Activated T-cell treated with anti-CD3 and anti-CD28 coated beads for 24 hours (primary cell): ENCODE measurements around the gene ABTB1.
"Not testable (repeated sequence)": the region's sequence is repeated elsewhere in the genome, so short reads cannot be mapped to it uniquely, and the experiment has no call there.

Experiments used
- DNase-seq: peaks from one replicate; pipeline ENCODE4 v3.0.0-alpha.2; 2020; ENCODE audit warnings: low read depth

ABTB1 gene

GRCh38 chr3:127688022-127688415 is 15.3 kb downstream of the ABTB1 start:
- no peak for DNase-seq

DNA sequence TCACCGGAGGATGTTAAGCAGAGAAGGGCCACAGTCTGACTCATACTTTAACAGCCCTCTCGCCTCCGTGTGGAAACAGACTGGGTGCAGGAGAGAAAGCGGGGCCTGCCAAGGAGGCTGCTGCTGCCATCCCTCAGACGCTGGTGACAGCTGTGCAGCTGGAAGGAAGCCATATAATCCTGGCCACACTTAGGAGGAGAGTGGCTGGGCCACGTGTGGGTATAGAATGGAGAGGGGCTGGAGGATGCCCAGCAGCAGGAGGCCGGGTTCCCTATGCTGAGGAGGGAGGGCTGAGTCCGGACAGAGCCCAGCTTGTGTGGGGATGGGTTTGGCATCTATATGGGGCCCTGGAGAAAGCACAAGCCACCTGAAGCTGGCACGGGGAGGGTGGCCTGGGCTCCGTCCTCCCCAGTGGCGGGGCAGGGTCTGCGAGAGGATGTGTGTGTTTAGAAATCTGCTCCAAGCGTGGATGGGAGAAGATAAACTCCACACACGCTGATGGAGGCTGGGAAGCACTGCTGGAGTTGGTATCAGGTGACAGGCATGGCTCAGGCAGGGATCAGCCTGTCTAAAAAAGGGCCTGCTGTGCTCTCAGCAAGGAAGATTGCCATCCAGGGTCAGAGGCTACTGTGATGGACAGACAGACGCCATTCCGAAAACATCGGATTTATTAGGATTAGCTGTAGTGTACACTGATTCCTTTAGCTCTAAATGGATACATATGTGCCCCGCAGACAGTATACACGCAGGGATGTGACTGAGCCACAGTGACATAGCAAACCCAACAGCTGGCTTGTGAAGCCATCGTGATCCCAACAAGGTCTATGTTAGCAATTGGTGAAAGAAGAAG is 15.9 kb downstream of the ABTB1 start:
- no peak for DNase-seq

DNA sequence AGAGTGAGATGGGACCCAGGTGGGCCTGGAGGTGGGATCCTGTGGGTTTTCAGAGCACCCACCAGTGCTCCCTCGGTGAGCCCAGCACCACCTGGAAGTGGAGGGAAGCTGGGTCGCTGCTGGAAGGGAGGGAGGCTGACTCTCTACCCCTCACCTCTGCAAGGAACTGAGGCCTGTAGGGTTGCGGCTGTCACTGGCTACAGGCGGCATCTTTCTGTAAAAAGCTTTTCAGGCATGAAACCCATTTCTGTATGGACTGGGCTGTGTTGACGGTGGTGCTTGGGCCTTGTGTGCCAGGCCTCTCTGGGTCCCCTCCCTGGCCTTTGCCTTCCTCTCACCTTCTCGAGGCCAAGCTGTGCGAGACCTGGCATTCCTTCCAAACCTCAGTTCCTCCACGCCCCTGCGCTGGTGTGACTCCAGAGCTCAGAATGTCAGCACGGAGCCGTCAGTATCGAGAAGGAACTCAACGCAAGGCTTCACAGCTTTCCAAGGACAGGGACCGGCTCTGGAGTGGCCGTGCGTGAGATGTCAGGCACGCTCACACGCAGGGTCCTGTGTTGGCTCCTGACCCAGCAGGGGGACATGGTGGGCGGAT is 16.6 kb downstream of the ABTB1 start:
- no peak for DNase-seq

DNA sequence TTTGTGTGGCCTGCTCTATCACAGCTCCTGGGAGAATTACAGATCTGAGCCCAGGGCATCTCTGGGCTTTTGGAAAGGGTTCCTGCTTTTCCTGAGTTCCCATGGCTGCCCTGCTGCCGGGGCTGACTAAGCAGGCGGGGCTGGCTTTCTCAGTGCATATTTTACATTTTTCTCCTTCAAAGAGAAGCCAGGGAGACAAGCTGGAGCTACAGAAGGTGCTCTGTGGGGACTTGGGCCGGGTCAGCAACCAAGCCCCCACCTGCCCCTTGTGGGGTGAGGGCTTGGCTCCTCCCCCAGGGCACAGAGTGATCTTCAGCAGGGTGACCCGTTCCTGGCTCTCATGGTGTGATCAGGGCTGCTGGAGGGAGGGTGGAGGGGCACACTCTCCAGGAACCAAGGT is 17.4 kb downstream of the ABTB1 start:
- no peak for DNase-seq

DNA sequence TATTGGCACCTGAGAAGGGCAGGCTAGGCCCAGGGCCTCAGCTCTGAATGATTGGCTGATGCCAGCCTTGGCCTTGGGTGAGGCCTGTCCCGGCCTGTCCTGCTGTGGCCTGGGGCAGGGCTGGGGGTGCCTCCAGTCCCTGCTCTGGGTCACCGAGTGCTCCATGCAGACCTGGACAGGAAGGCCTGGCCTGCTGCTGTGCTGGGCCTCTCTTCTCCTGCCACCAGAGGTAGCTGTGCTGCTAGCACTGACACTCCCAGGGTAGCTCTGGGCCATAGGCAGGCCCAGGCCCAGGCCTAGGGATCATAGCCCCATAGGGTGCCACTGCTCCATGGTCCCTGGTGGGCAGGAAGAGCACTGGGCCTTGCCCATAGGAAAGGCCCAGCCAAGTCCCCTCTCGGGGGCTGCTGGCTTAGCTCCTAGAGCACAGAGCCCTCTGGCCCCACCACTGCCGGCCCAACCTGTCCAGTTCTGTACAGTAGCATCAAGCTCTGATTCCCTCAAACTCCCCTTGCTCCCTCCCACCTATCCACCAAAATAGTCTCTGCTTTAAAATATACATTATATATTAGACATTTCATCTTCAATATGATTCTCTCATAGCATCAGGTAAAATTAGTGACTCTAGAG is 18.2 kb downstream of the ABTB1 start:
- DNase-seq, result no peak

DNA sequence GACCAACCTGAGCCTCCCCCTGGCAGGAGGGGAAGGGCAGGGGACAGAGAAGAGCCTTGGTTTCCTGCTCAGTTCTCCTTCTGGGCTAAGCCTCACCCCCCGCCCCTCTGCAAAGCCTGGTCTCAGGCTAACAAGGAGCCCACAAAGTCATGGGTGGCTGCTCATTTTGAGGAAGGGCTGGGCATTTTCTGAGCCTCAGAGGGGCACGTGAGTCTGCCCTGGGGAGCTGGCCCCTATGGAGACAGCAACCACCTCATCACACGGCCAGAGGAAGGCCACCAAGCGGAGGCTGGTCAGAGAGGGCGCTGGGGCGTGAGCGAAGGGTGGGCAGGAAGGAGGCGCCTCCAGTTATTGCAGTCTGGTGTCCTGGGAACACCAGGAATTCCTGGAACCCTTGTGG is 18.7 kb downstream of the ABTB1 start:
- DNase-seq, result no peak

GRCh38 chr3:127691974-127692373 is 19.2 kb downstream of the ABTB1 start:
- DNase-seq, result no peak

- DNase-seq, result no peak
These were observed 20.0 kb downstream of the ABTB1 start for GRCh38 chr3:127692501-127693335.

- DNase-seq, result no peak
These were observed 20.6 kb downstream of the ABTB1 start for GRCh38 chr3:127693336-127693843.

DNA sequence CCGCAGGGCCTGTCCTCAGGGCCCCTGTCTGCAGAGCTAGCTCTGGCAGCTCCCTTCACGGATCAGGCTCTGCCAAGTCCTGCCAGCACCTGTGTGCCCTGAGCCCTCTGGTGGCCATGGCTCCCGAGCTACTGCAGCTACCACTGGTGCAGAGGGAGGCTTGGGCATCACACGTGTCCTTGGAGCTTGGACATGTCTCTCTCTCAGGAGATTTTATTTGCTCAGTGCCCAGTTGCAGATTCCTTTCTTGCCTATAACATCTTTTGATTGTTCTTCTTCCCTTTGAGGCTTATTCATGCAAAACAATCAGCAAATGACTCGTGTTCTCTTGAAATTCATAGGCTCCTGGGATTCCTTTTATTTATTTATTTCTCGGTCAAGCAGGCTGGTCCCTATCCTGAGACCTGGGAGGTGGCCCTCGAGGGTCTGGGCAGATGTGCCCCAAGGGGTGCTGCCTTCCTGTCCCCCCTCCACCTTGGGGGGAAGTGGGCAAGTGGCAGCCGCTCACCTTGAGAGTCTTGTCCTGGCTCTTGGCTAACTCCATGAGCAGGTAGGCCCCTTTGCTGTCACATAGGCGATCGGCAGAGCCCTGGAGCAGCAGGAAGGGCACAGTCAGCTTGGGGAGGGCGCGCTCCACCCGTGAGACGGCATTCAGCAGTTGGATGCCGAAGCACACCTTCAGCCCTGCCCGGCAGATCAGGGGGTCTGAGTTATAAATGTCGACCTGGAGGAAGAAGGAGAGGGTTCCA is 21.9 kb downstream of the ABTB1 start:
- no peak for DNase-seq

DNA sequence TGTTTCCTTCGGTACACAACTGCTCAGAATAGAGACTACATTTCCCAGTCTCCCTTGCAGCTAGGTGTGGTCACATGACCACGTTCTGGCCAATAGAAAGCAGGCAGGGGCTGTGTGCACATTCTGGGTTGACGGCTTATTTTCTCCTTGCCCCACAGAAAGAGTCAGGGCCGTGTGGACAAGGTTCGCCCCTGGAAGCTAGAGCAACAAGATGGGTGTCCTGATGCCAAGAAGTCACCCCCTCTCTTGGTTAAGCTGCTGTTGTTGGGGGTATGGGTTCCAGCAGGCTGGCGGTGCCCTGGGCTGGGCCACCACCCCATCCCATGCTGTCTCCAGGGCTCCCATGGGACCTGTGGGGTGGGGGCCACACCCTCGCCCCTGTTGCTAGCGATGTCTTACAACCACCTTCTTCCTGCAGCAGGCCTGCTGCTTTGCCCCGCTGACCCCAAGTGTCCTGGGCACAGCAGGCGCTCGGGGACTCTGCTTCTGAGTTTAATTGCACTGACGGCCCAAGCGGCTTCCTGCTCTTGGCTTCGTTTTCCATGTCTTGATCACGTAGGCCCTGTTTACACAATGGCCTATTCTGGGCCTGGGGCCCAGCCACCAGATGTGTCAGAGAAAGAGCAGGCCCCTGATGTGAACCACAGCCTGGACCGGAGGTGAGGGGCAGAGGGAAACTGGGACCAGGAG is 24.9 kb downstream of the ABTB1 start:
- peak; percentile 17 for DNase-seq

DNA sequence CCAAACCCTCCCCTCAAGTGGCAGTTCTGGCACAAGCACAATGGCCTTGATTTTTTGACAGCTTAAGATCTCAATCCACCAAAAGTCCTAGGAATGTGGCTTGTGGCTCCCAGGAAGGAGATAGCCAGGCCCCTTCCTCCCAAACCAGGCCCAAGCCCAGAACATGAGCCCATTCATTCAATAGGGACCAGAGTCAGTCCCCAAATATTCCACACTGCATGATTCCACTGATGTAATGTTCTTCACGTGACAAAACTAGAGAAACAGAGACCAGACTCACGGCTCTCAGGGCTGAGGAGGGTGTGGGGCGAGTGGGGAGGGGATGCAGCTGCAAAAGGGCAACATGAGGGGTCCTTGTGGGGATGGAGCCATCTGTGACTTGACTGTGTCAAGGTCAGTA is 25.5 kb downstream of the ABTB1 start:
- DNase-seq, result no peak

DNA sequence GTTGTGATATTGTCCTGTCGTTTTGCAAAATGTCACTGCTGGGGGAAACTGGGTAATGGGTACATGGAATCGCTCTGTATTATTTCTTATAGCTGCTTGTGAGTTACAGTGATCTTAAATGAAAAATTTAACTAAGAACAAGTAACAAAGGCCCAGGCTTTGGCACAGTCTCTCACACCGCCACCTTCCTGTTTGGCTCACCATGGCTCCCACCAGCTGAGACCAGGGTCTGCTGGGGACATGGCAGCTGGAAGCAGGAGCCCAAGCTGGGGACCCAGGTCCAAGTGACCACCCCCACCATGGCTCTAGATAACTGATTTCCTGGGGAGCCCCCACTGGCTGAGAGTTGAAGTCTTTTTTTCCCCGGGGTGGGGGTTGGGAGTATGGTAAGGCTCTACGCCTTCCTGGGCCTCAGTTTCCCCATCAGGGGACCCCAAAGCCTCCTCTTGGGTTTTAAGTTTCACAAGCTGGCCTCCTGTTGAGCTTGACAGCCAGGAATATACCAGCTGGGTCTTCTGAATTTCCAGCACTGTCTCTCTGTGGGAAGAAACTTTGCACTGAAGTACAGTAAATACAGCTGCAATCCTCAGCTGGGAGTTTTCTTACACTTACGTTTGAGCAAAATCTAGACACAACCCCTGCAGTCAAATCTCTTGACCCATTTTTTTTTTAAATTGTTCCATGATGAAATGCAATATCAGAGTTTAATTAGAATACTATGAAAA is 26.1 kb downstream of the ABTB1 start:
- no peak for DNase-seq

- no peak for DNase-seq
These were observed 26.9 kb downstream of the ABTB1 start for GRCh38 chr3:127699416-127700300.

GRCh38 chr3:127700406-127700805 is 27.7 kb downstream of the ABTB1 start:
- DNase-seq, result no peak

DNA sequence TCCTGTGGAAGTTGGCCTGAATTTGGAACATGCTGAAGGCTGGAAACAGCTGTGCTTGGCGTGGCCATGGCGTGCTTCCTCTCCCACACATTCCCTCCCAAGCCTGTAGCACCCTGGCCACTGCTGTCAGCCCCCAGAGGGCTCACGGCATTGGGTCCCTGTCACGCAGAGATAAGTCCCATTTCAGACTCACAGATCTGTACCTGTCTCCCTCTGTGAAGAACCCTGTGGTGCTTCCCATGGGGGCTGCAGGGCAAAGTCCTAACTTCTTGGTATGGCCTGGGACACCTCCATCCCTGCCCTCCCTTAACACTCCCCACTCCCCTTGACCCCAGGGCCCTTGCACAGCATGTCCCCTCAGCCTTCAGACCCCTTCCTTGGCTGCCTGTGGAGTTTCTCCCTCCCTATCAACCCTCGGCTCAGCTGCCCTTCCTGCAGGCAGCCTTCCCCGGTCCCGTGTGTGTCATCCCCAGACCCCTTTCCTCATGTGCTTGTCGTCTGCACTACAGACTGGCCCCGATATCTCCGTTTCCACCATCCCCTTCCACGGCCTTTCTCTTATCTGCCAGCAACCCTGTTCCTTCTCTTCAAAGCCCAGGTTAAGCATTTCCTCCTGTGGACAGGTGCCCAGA is 28.6 kb downstream of the ABTB1 start:
- no peak for DNase-seq

DNA sequence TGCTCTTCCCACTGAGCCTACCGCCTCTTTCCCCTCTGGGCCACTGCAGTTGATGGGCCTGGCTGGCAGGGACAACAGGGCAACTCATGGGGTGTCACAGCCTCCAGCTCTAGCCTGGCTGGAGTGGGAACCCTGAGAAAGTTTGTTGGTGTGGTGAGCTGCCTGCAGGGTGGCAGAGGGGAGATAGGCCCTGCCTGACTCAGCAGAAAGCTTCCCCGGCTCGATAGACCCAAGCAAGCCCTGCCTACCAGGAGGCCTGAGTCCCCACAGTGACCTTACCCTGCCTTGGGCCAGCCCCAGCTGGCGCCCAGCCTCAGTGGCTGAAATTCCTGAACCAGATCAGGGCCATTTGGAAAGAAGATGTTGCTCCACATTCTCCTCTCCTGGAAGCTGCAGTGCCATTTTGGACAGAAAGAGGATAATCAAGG is 29.4 kb downstream of the ABTB1 start:
- no peak for DNase-seq

DNA sequence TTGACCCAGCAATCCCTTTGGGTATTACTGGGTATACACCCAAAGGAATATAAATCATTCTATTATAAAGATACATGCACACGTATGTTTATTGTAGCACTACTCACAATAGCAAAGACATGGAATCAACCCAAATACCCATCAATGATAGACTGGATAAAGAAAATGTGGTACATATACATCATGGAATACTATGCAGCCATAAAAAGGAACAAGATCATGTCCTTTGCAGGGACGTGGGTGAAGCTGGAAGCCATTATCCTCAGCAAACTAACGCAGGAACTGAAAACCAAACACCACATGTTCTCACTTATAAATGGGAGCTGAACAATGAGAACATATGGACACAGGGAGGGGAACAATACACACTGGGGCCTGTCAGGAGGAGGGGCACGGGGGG is 32.1 kb downstream of the ABTB1 start:
- not testable (repeated sequence) for DNase-seq

GRCh38 chr3:127706312-127706711 is 33.6 kb downstream of the ABTB1 start:
- DNase-seq, result no peak
